HEK293 (cell line): ENCODE data around the gene ADCY6.

Experiments
- CTCF ChIA-PET: fragments of 350-600 bp; formaldehyde crosslinking; extraction: SDS; loops from one replicate; lab custom pipeline; 2021; ENCODE audit warnings: antibody characterized with exemption; lab: Yijun Ruan, JAX
- POLR2A ChIA-PET: fragments of 300-600 bp; formaldehyde crosslinking; extraction: SDS; loops from one replicate; lab custom pipeline; 2020; ENCODE audit warnings: antibody characterized with exemption, inconsistent platforms; lab: Yijun Ruan, JAX
- H3K27ac ChIP-seq: fragments of 200-500 bp; sonication (Bioruptor generic); 2 replicates; pipeline ENCODE4 v1.5.1; 2014; ENCODE audit warnings: low read depth, low read length, control low read depth, inconsistent platforms; ENCODE audit errors: extremely low read depth
- H3K36me3 ChIP-seq, 2 experiments: fragments of 200-500 bp in 1 of 2; sonication (Bioruptor generic) in 1 of 2; 1 replicate in 1 of 2; 2 replicates in 1 of 2; pipeline ENCODE4 v1.5.1; 2014 to 2017; ENCODE audit warnings: inconsistent platforms in 2 of 2, low read length in 2 of 2; ENCODE audit not compliant: control insufficient read depth in 2 of 2, insufficient read depth in 1 of 2
- H3K4me1 ChIP-seq: fragments of 200-500 bp; sonication (Bioruptor generic); 2 replicates; pipeline ENCODE4 v1.5.1; 2014; ENCODE audit warnings: mild to moderate bottlenecking, low read length, inconsistent platforms; ENCODE audit not compliant: control insufficient read depth, insufficient read depth
- H3K4me3 ChIP-seq: 2 replicates; pipeline ENCODE4 v1.5.1; 2011; ENCODE audit warnings: low read depth, mild to moderate bottlenecking, control low read depth, low read length, moderate library complexity
- H3K9me3 ChIP-seq: fragments of 200-500 bp; sonication (Bioruptor generic); 2 replicates; pipeline ENCODE4 v1.5.1; 2014; ENCODE audit warnings: low read depth, low read length, inconsistent platforms; ENCODE audit not compliant: control insufficient read depth, insufficient read depth
- ATF2 ChIP-seq: fragments of 450-650 bp; formaldehyde crosslinking; IDR thresholded peaks from 2 replicates; pipeline ENCODE4 v1.5.1; 2016; ENCODE audit warnings: missing biosample characterization, missing genetic modification characterization, low read depth
- EGR2 ChIP-seq: fragments of 450-650 bp; formaldehyde crosslinking; IDR thresholded peaks from 2 replicates; pipeline ENCODE4 v1.5.1; 2016; ENCODE audit warnings: low read depth, missing biosample characterization, missing genetic modification characterization
- GFI1B ChIP-seq: fragments of 450-650 bp; formaldehyde crosslinking; IDR thresholded peaks from 2 replicates; pipeline ENCODE4 v1.5.1; 2016; ENCODE audit warnings: missing biosample characterization, missing genetic modification characterization
- KLF8 ChIP-seq: fragments of 450-650 bp; formaldehyde crosslinking; IDR thresholded peaks from 2 replicates; pipeline ENCODE4 v1.5.1; 2016; ENCODE audit warnings: missing biosample characterization, missing genetic modification characterization
- MYNN ChIP-seq: fragments of 450-650 bp; formaldehyde crosslinking; IDR thresholded peaks from 2 replicates; pipeline ENCODE4 v1.5.1; 2016; ENCODE audit warnings: missing biosample characterization, missing genetic modification characterization, borderline replicate concordance
- MZF1 ChIP-seq: fragments of 450-650 bp; formaldehyde crosslinking; IDR thresholded peaks from 2 replicates; pipeline ENCODE4 v1.5.1; 2017; ENCODE audit warnings: missing biosample characterization, missing genetic modification characterization, borderline replicate concordance
- ZBTB7A ChIP-seq: fragments of 450-650 bp; formaldehyde crosslinking; IDR thresholded peaks from 2 replicates; pipeline ENCODE4 v1.5.1; 2016; ENCODE audit warnings: low read depth, missing biosample characterization, missing genetic modification characterization
- ZNF146 ChIP-seq: fragments of 450-650 bp; formaldehyde crosslinking; IDR thresholded peaks from 2 replicates; pipeline ENCODE4 v1.5.1; 2016; ENCODE audit warnings: missing biosample characterization, missing genetic modification characterization
- ZNF148 ChIP-seq: fragments of 450-650 bp; formaldehyde crosslinking; IDR thresholded peaks from 2 replicates; pipeline ENCODE4 v1.5.0; 2017; ENCODE audit warnings: missing biosample characterization, missing genetic modification characterization, borderline replicate concordance
- ZNF202 ChIP-seq: fragments of 450-650 bp; formaldehyde crosslinking; IDR thresholded peaks from 2 replicates; pipeline ENCODE4 v1.5.1; 2016; ENCODE audit warnings: missing biosample characterization, missing genetic modification characterization, borderline replicate concordance
- ZNF221 ChIP-seq: fragments of 450-650 bp; formaldehyde crosslinking; IDR thresholded peaks from 2 replicates; pipeline ENCODE4 v1.5.1; 2017; ENCODE audit warnings: missing biosample characterization, missing genetic modification characterization, borderline replicate concordance
- ZNF239 ChIP-seq: fragments of 450-650 bp; formaldehyde crosslinking; IDR thresholded peaks from 2 replicates; pipeline ENCODE4 v1.5.1; 2016; ENCODE audit warnings: missing biosample characterization, missing genetic modification characterization
- ZNF24 ChIP-seq: fragments of 450-650 bp; formaldehyde crosslinking; IDR thresholded peaks from 2 replicates; pipeline ENCODE4 v1.5.1; 2016; ENCODE audit warnings: missing biosample characterization, missing genetic modification characterization
- ZNF302 ChIP-seq: fragments of 450-650 bp; formaldehyde crosslinking; IDR thresholded peaks from 2 replicates; pipeline ENCODE4 v1.5.1; 2016; ENCODE audit warnings: missing biosample characterization, missing genetic modification characterization, low read depth
- ZNF394 ChIP-seq: fragments of 450-650 bp; formaldehyde crosslinking; IDR thresholded peaks from 2 replicates; pipeline ENCODE4 v1.5.1; 2016; ENCODE audit warnings: missing biosample characterization, missing genetic modification characterization, mild to moderate bottlenecking, moderate library complexity, borderline replicate concordance
- ZNF580 ChIP-seq: fragments of 450-650 bp; formaldehyde crosslinking; IDR thresholded peaks from 2 replicates; pipeline ENCODE4 v1.5.1; 2016; ENCODE audit warnings: missing biosample characterization, missing genetic modification characterization
- ZNF596 ChIP-seq: fragments of 450-650 bp; IDR thresholded peaks from 2 replicates; pipeline ENCODE4 v1.5.0; 2018; ENCODE audit warnings: missing biosample characterization, mild to moderate bottlenecking, missing genetic modification characterization, moderate library complexity
- ZNF600 ChIP-seq: fragments of 450-650 bp; formaldehyde crosslinking; IDR thresholded peaks from 2 replicates; pipeline ENCODE4 v1.5.1; 2016; ENCODE audit warnings: missing biosample characterization, missing genetic modification characterization
- ZNF658 ChIP-seq: fragments of 450-650 bp; formaldehyde crosslinking; IDR thresholded peaks from 2 replicates; pipeline ENCODE4; 2016; ENCODE audit warnings: missing biosample characterization, missing genetic modification characterization
- ZNF664 ChIP-seq: fragments of 450-650 bp; formaldehyde crosslinking; IDR thresholded peaks from 2 replicates; pipeline ENCODE4 v1.5.1; 2016; ENCODE audit warnings: missing biosample characterization, missing genetic modification characterization
- ZNF792 ChIP-seq: fragments of 450-650 bp; formaldehyde crosslinking; IDR thresholded peaks from 2 replicates; pipeline ENCODE4 v1.5.1; 2016; ENCODE audit warnings: missing biosample characterization, missing genetic modification characterization

Gene ADCY6

GRCh38 chr12:48774516-48774915, 14.4 kb downstream of the ADCY6 start:
- no peak for TF ChIP-seq ZNF24
- TF ChIP-seq ZNF600 (tag by site-specific recombination): 0 out of 2 replicates have a peak, but pooled peaks have one; percentile 29
- Histone ChIP-seq H3K36me3 (peaks cover 10 to 86% of the 10 kb centered on the region in 2 experiments), H3K4me1 (no peaks in the 10 kb centered on the region), H3K27ac (no peak overlapping the region), H3K9me3 (no peaks in the 10 kb centered on the region), H3K4me3 (no peak overlapping the region)
- ChIA-PET POLR2A (no interaction called here), CTCF (interaction anchor here (0.9 kb wide), 1 partner anchor 40 kb away, joined by 11 read pairs; no protein-coding TSS in a partner anchor)

GRCh38 chr12:48773686-48774085, 15.2 kb downstream of the ADCY6 start:
- H3K9me3 ChIP-seq: no peaks in the 10 kb centered on the region
- H3K36me3 ChIP-seq: peaks cover 14 to 86% of the 10 kb centered on the region in 2 experiments
- ChIA-PET POLR2A (no interaction called here), CTCF (interaction anchor here (1.4 kb wide), 1 partner anchor 21 kb away, joined by 3 read pairs; no protein-coding TSS in a partner anchor)
- no peaks in the 10 kb centered on the region for H3K4me1 ChIP-seq
- no peak overlapping the region for H3K27ac ChIP-seq
- H3K4me3 ChIP-seq: no peak overlapping the region
- TF ChIP-seq EGR2 (no peak), ZNF394 (tag by site-specific recombination) (no peak), ZNF658 (no peak), MZF1 (tag by site-specific recombination) (no peak), ZNF792 (no peak), ZNF239 (no peak)

- H3K9me3 ChIP-seq: no peaks in the 10 kb centered on the region
- TF ChIP-seq ZBTB7A (tag by site-specific recombination) (no peak), ZNF664 (tag by site-specific recombination) (no peak), KLF8 (tag by site-specific recombination) (no peak), ZNF600 (tag by site-specific recombination) (no peak)
- H3K27ac ChIP-seq: no peak overlapping the region
- ChIA-PET POLR2A (no interaction called here), CTCF (interaction anchor here (0.5 to 1.6 kb wide), 4 partner anchors 8 to 25 kb away, joined by 3 to 7 read pairs (median 4); no protein-coding TSS in a partner anchor)
- no peak overlapping the region for H3K4me3 ChIP-seq
- peaks cover 14 to 89% of the 10 kb centered on the region in 2 experiments for H3K36me3 ChIP-seq
- no peaks in the 10 kb centered on the region for H3K4me1 ChIP-seq
Observed at GRCh38 chr12:48771588-48772112, 17.2 kb downstream of the ADCY6 start.

- Histone ChIP-seq H3K4me3 (no peak overlapping the region), H3K4me1 (no peaks in the 10 kb centered on the region), H3K27ac (no peak overlapping the region), H3K36me3 (peaks cover 14 to 88% of the 10 kb centered on the region in 2 experiments), H3K9me3 (no peaks in the 10 kb centered on the region)
- ChIA-PET CTCF (interaction anchor here (0.9 kb wide), 1 partner anchor 17 kb away, joined by 3 read pairs; no protein-coding TSS in a partner anchor), POLR2A (no interaction called here)
- TF ChIP-seq MYNN (tag by site-specific recombination) (no peak), ZNF580 (tag by site-specific recombination) (no peak)
Observed at GRCh38 chr12:48770756-48771155, 18.1 kb downstream of the ADCY6 start.

GRCh38 chr12:48768736-48769135, 20.2 kb downstream of the ADCY6 start:
- CTCF ChIA-PET: interaction anchor here (0.6 to 1.2 kb wide), 2 partner anchors 46 to 85 kb away, joined by 3 to 7 read pairs; no protein-coding TSS in a partner anchor
- peaks cover 14 to 81% of the 10 kb centered on the region in 2 experiments for H3K36me3 ChIP-seq
- no peak for TF ChIP-seq ZNF221 (tag by site-specific recombination)
- no peak for TF ChIP-seq ZNF148 (tag by site-specific recombination)
- no peak for TF ChIP-seq ZNF202
- TF ChIP-seq ZNF146 (tag by site-specific recombination): no peak
- no peak for TF ChIP-seq ATF2 (tag by site-specific recombination)
- no peak for TF ChIP-seq ZNF302 (tag by site-specific recombination)
- no peak for TF ChIP-seq GFI1B (tag by site-specific recombination)
- no peak for TF ChIP-seq ZNF596 (tag by site-specific recombination)

More at GRCh38 chr12:48768736-48769135, 20.2 kb downstream of the ADCY6 start:
- Histone ChIP-seq H3K4me3 (no peak overlapping the region), H3K4me1 (no peaks in the 10 kb centered on the region), H3K9me3 (no peaks in the 10 kb centered on the region), H3K27ac (no peak overlapping the region)
- POLR2A ChIA-PET: interaction anchor here (1.2 kb wide), 1 partner anchor 20 kb away, joined by 3 read pairs; the partner anchor contains the start of gene ADCY6
